ENCODE data around the gene KANSL1.
"Not testable (repeated sequence)": the region's sequence is repeated elsewhere in the genome, so short reads cannot be mapped to it uniquely, and the experiment has no call there.

The KANSL1 gene

GRCh38 chr17:46184696-46185095, 8.5 kb downstream of the KANSL1 start:
- no peak for DNase-seq (ENCODE audit: low read depth in 1 of 2, low spot score in 1 of 2)
- TF ChIP-seq JUND (IDR thresholded peaks at IDR 0.05; ENCODE audit: low read depth), result no peak
- in situ Hi-C loops (cut with HindIII; ENCODE audit: low pct_unique_long_range_greater_than_20kb, low sequenced_read_pairs), result no loop called here

DNA sequence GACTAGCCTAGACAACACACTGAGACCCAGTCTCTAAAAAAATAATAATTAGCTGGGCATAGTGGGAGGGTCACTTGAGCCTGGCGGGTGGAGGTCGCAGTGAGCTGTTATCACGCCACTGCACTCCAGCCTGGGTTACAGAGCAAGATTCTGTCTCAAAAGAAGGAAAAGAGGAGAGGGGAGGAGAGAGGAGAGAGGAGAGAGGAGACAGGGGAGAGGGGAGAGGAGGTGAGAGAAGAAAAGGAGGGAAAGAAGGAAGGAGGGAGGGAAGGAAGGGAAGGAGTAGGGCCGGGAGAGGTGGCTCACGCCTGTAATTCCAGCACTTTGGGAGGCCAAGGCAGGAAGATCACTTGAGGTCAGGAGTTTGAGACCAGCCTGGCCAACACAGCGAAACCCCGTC, 9.8 kb downstream of the KANSL1 start:
- in situ Hi-C loops (cut with HindIII; ENCODE audit: low pct_unique_long_range_greater_than_20kb, low sequenced_read_pairs); DNase-seq (ENCODE audit: low read depth in 1 of 2, low spot score in 1 of 2): not testable (repeated sequence)

GRCh38 chr17:46182961-46183360, 10.3 kb downstream of the KANSL1 start:
- peak in 1 of 2 experiments; percentile 77 for DNase-seq (ENCODE audit: low read depth in 1 of 2, low spot score in 1 of 2)
- in situ Hi-C loops (cut with HindIII; ENCODE audit: low pct_unique_long_range_greater_than_20kb, low sequenced_read_pairs), result no loop called here
- TF ChIP-seq JUND (IDR thresholded peaks at IDR 0.05; ENCODE audit: low read depth), result no peak

GRCh38 chr17:46181940-46182339, 11.3 kb downstream of the KANSL1 start:
- in situ Hi-C loops (cut with HindIII; ENCODE audit: low pct_unique_long_range_greater_than_20kb, low sequenced_read_pairs), result no loop called here
- no peak for TF ChIP-seq JUND (IDR thresholded peaks at IDR 0.05; ENCODE audit: low read depth)
- DNase-seq (ENCODE audit: low read depth in 1 of 2, low spot score in 1 of 2), result no peak

GRCh38 chr17:46181316-46181715, 11.9 kb downstream of the KANSL1 start:
- DNase-seq (ENCODE audit: low read depth in 1 of 2, low spot score in 1 of 2); in situ Hi-C loops (cut with HindIII; ENCODE audit: low pct_unique_long_range_greater_than_20kb, low sequenced_read_pairs): not testable (repeated sequence)

GRCh38 chr17:46180892-46181274, 12.3 kb downstream of the KANSL1 start:
- in situ Hi-C loops (cut with HindIII; ENCODE audit: low pct_unique_long_range_greater_than_20kb, low sequenced_read_pairs), result no loop called here
- TF ChIP-seq JUND (IDR thresholded peaks at IDR 0.05; ENCODE audit: low read depth), result no peak
- no peak for DNase-seq (ENCODE audit: low read depth in 1 of 2, low spot score in 1 of 2)

- in situ Hi-C loops (cut with HindIII; ENCODE audit: low pct_unique_long_range_greater_than_20kb, low sequenced_read_pairs); DNase-seq (ENCODE audit: low read depth in 1 of 2, low spot score in 1 of 2): not testable (repeated sequence)
Observed at GRCh38 chr17:46180185-46180891, 12.9 kb downstream of the KANSL1 start.

GRCh38 chr17:46179375-46179999, 13.7 kb downstream of the KANSL1 start:
- TF ChIP-seq JUND (IDR thresholded peaks at IDR 0.05; ENCODE audit: low read depth), result no peak
- in situ Hi-C loops (cut with HindIII; ENCODE audit: low pct_unique_long_range_greater_than_20kb, low sequenced_read_pairs), result no loop called here
- DNase-seq (ENCODE audit: low read depth in 1 of 2, low spot score in 1 of 2), result no peak

GRCh38 chr17:46178550-46179214, 14.5 kb downstream of the KANSL1 start:
- no peak for TF ChIP-seq JUND (IDR thresholded peaks at IDR 0.05; ENCODE audit: low read depth)
- DNase-seq (ENCODE audit: low read depth in 1 of 2, low spot score in 1 of 2), result no peak
- in situ Hi-C loops (cut with HindIII; ENCODE audit: low pct_unique_long_range_greater_than_20kb, low sequenced_read_pairs), result no loop called here

DNA sequence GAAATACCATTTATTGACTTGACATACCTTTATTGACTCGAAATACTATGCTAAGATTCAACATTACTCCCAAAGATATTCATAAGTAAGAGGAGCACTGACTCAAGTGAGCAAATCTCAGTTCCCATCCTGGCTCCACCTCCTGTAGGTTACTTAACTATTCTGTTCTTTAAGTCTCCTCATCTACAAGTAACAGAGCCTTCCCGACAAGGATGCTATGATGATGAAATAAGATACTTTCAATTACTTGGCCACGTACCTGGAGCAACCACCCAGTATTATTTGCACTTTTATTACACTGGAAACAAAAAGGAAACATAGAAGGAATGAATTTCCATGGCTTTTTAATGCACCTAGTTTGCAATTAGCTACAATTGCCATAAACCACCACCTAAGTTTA, 16.3 kb downstream of the KANSL1 start:
- TF ChIP-seq JUND (IDR thresholded peaks at IDR 0.05; ENCODE audit: low read depth), result no peak
- in situ Hi-C loops (cut with HindIII; ENCODE audit: low pct_unique_long_range_greater_than_20kb, low sequenced_read_pairs), result no loop called here
- DNase-seq (ENCODE audit: low read depth in 1 of 2, low spot score in 1 of 2), result peak in 1 of 2 experiments; percentile 19

DNA sequence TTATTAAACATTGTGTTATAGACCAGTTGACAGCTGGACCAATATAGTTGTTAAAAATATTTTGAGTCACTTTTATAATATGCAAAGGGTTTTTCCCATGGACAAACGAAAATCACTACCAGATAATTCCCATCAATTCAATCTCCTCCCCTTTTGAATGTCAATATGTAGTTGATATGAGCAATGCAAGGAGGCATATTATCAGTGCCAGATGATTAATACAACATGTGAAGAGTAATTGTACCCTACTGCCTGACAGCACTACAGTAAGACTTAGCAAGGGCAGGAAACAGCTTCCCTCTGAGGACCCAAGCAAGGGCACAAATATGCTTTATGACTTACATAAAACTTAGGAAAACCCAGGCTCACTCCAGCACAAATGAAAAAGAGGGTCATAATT, 17.3 kb downstream of the KANSL1 start:
- in situ Hi-C loops (cut with HindIII; ENCODE audit: low pct_unique_long_range_greater_than_20kb, low sequenced_read_pairs), result no loop called here
- DNase-seq (ENCODE audit: low read depth in 1 of 2, low spot score in 1 of 2), result no peak
- TF ChIP-seq JUND (IDR thresholded peaks at IDR 0.05; ENCODE audit: low read depth), result no peak

DNA sequence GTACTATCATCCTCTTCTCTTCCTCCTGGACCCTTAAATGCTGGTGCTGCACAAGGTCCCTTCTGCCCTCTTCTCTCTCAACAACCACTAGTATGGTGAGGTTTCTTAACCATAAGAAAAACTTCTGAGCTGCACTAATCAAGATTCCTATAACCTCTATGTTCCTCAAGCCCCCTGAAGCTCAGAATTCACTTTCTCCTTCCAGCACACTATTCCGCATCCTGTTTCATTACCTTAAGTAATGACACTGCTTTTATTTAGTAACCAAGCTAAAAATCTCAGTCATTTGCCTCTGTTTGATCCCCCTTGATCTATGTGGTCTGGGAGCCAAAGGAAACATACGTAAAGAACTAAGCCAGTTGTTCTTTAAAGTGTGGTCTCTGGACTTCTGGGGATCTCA, 20.1 kb downstream of the KANSL1 start:
- in situ Hi-C loops (cut with HindIII; ENCODE audit: low pct_unique_long_range_greater_than_20kb, low sequenced_read_pairs), result no loop called here
- no peak for DNase-seq (ENCODE audit: low read depth in 1 of 2, low spot score in 1 of 2)
- no peak for TF ChIP-seq JUND (IDR thresholded peaks at IDR 0.05; ENCODE audit: low read depth)

DNA sequence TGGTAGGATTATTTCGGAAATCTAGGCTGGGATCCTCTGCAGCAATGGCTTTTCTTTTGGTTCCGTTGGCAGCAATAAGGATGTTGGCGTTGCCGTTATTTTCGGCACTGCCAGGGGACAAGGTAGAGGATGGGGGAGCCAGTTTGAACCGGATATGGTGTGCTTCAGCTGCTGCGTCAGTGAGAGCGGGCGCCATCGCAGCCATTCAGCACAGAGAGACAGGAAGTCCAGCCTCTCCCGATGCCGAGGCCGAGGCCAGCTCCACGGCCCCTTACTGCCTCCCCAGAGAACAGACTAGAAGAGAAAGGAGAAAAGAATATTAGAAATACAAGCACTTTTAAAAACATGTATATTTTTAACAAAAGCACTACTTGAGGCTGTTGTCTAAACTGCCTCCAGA, 21.3 kb downstream of the KANSL1 start:
- in situ Hi-C loops (cut with HindIII; ENCODE audit: low pct_unique_long_range_greater_than_20kb, low sequenced_read_pairs), result no loop called here
- TF ChIP-seq JUND (IDR thresholded peaks at IDR 0.05; ENCODE audit: low read depth), result no peak
- no peak for DNase-seq (ENCODE audit: low read depth in 1 of 2, low spot score in 1 of 2)
